HG02623 (cell line): ENCODE data around the gene PDC.
"Not testable (repeated sequence)": the region's sequence is repeated elsewhere in the genome, so short reads cannot be mapped to it uniquely, and the experiment has no call there.

Experiments used
- ATAC-seq: cut with Tn5 transposase; IDR thresholded peaks from one replicate; pipeline ENCODE4 v1.9.1; 2021; ENCODE audit warnings: moderate library complexity; ENCODE audit not compliant: unreplicated experiment

The PDC gene

DNA sequence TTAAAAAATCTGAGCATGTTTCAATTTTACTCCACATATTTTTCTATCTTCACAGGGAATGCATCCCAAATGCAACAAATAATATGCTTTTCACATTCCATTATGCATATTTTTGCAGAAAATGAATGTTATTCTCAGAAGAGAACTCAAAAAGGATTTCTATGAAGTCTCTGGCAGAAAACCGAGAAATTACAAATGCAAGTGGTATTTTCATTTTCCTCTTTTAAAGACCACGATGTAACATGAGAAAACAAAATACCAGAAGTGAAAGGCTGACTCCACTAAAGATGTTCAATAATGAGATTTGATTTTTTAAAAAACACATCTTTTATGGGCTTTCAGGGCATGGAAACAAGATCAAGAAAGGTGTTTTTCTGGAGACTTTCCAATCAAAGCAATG lies 5.0 kb upstream of the PDC start:
- no peak for ATAC-seq

DNA sequence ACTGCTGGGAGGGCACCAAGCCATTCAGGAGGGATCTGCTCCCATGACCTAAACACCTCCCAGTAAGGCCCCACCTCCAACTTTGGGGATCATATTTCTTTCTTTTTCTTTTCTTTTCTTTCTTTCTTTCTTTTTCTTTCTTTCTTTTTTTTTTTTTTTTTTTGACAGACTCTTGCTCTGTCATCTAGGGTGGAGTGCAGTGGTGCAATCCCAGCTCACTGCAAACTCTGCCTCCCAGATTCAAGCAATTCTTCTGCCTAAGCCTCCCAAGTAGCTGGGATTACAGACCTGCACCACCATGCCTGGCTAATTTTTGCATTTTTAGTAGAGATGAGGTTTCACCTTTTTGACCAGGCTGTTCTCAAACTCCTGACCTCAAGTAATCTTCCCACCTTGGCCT lies 4.6 kb upstream of the PDC start:
- not testable (repeated sequence) for ATAC-seq

DNA sequence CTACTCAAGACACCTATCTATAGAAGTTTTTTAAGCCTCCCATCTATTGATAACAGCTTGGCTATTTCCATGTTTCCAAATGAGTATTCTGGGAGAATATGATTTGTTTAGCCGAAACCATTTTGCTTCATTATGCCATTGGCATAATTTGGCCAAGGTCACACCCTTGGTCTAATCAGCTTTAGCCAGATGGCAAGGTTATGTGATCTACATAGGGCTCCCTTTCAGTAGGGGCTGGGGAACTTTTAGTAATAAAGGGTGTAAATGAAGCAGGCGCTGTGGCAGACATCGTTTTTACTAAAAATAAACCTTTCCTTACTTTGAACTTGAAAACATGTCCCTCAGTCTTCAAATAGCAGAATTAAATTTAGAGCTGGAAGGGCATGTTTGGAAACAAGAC lies 3.0 kb upstream of the PDC start:
- no peak for ATAC-seq

DNA sequence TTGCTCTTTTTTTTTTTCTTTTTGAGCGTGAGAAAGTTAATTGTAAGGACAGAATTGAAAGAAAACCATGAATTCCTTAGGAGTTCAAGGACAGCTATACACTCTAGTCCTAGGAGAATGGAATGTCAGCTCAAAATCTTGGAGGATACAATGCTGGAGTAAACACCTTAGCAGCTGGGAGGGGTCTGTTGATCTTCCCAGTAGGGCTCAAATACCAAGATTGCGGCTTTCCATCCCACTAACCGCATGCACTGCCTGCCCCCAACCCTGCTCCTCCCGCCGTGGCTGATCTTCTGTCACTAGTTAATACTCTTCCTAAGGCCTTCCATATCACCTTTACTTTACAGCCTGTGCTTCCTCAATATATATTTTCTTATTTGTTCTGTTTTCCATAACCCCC lies 2.6 kb upstream of the PDC start:
- ATAC-seq, result no peak

DNA sequence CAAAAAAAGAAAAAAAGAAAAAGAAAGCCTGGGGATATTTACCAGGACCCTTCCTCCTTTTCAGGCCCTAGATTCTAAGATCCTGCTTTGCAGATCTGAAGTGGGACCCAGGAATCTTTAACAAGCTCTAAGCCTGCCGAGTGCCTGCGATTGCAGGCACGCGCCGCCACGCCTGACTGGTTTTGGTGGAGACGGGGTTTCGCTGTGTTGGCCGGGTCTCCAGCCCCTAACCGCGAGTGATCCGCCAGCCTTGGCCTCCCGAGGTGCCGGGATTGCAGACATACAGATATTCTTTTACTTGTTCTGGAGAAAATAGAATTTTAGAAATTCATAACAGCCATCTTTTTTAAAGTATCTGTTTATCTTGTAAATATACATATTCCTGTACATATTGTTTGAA lies 1.8 kb downstream of the PDC start:
- not testable (repeated sequence) for ATAC-seq

DNA sequence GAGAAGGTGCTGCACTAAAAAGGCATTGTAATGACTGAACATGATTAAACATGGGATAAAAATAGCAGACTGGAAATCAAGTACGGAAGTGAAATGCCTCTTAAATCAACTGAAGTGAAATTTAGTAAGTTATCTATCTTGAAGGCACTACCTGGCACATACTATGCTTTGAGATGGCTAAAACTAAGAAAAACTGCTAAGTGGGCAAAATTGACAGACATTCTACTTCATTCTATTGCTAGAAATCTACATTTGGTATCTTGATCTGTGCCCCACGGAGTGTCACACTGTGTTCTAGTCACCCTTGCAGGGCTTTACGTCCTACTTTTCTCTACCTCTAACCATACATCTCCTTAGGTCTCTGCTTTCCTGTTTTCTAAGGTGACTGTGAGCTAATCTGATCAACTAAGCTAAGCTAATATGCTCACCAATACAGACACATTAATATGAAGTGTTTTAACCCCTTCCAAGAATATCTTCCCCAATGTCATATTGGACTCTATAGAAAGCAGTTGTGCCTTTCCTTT lies 4.1 kb downstream of the PDC start:
- no peak for ATAC-seq

DNA sequence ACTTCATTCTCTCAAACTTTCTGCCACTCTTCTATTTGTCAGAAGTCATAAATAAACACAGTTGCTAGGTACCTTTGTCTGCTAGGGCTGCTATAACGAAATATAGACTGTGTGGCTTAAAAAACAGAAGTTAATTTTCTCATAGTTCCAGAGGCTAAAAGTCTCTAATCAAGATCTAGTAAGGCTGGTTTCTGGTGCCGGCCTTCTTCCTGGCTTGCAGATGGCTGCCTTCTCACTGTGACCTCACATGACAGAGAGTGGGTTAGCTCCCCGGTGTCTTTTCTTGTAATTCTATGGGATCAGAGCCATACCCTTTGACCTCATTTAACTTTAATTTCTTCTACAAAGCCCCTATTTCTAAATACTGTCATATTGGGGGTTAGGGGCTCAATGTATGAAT lies 5.9 kb downstream of the PDC start:
- ATAC-seq, result no peak

DNA sequence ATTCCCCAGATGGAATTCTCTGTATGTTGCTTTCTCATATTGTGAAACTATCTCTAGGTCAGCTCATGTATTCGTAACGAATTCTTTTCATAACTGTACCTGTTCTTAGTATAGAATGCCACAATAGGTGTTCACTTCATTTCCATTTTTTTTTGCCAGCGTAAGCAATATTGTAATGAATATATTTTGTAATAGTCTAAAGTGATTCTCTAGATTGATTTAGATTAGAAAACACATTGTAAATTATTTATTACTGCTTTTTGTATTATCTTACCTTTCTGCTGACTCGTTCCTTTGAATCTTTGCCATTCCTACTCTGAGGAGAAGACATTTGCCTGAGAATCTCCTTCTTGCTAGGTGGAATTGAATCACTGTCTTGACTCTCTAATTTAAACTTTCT lies 14.8 kb downstream of the PDC start:
- ATAC-seq, result no peak

DNA sequence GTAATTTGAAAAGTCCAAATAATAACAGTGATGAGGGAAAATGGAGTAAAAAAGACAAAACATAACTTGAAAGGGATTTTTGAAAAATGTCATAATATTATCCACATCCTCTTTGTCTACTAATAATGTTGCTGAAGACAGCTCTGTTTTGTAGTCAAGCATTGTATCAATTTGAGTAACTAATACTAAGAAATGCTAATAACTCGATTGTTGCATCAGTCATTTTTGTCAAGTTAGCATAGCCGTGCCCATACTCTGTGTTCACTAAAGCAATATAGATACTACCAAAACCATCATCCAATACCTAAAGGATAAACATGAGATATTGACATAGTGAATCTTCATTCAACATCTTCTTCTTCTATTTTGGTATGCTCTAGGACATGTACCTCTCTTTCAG lies 17.3 kb downstream of the PDC start:
- no peak for ATAC-seq

DNA sequence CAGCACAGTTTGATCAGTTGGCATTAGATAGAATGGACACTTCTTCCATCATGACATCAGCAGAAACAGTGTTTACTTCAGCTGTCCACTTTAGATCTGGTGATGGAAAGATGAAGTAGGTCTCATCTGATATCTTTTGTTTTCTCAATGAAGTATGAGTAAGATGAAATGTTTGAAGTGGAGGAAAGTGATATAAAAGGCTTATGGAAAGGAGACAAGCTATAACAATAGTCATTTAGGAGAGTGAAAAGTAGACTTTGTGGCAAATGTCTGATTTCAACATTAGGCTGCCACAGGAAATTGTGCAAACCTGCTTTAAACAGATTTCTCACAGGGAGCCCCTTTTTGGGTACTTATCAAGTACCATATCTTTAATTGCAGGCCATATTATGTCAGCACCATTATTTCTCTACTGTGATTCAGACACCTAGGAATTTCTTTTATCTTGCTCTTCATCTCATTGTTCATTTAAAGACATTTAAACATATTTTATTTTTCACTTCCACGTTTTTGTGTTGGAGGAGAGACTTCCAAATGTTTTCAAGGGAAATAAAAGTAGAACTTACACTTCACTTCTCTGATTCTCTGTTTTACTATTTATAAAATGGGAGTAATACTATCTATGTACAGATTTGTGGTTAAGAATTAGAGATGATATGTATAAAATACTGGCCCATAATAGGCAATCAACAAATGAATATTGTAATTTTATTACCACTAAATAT lies 18.1 kb downstream of the PDC start:
- no peak for ATAC-seq

DNA sequence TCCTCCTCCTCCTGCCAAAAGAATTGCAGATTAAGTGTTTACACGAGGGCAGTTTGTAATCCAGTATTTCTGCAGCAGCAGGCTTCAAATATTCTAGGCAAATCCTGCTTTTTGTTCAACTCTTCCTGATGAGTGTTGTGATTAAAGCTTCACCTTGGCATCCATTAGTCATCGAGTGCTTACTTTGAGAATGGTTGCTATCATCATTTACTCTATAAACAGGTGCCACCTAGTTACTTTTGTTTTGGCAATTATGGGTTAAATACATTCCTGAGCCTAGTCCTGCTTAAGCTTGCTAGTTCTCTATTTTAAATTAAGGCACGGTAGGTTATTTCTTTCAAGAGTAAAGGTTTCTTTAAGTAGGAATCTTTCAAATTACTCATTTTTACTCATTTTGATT lies 20.3 kb downstream of the PDC start:
- peak; percentile 16 for ATAC-seq

DNA sequence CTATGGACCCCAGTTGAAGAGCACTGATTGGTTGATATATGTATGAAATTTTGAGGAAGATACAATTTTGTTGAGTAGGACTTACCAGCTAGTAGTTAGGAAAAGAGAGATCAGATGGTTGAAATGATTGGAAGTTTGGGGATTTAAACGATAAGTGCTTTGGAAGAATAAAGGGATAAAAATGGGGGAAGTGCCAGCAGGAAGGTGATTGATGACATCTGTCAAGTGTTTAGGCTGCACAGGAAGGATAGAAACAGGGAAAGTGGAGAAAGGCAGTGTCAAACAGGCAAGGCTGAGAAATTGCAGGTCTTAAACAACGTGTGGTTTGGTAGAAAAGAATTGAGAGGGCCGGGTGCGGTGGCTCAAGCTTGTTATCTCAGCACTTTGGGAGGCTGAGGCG lies 22.3 kb downstream of the PDC start:
- ATAC-seq, result no peak

DNA sequence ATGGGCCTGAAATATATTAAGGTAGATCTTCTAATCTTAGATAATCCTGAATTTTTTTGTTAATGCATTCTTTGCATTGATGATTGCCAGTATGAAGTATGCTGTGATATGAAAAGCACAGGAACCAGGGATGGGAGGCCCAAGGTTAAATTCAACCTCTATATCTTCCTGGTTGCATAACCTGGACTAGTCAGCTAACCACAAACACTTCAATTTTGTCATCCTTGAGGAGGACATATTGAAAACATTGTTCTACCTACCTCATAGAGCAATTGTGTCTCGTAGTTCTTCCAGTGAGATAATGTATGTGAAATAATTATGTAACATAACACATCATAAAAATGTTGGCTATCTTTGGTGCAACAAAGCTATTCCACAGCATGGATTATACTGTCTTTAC lies 25.6 kb downstream of the PDC start:
- no peak for ATAC-seq

DNA sequence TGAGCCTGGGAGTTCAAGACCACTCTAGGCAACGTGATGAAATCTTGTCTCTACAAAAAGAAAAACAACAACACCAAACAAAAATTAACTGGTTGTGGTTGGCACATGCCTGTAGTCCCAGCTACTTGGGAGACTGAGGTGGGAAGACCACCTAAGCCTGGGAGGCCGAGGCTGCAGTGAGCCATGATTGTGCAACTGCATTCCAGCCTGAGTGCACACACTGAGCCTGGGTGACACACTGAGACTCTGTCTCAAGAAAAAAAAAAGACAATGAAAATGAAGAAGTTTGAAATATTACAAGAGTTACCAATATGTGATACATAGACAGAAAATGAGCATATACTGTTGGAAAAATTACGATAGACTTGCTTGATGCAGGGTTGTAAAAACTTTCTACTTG lies 31.9 kb downstream of the PDC start:
- ATAC-seq, result no peak

DNA sequence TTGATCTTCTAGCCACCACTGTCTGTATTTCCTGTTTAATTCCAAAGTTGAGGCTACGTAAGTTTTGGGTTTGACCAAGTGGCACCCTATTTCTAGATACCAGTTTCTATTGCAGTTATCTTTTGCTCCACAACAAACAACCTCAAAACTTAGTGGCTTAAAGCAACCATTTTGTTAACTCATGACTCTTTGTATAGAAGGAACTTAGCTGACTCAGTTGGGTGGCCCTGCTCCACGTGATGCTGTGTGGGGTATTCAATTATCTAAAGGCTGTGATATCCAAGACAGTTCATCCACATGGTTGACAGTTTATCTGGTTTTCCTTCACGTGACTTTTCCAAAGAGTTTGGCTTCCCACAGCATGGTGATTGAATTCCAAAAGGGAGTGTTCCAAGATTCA lies 34.8 kb downstream of the PDC start:
- ATAC-seq, result no peak

DNA sequence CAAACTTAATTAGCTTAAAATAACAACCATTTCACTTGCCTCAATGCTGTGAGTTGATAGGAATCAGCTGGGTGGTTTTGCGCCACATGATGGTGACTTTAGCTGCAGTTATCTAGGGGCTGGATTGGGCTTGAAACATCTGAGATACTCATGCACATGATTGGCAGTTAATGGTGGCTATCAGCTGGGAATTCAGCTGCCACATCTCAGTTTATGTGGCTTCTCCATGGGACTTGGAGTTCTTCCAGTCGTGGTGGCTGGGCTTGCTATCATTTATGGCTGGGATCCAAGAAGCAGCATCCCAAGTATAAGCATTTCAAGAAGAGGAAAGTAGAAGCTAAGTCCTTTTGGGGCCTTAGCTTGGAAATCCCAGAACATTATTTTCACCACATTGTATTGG lies 36.4 kb downstream of the PDC start:
- no peak for ATAC-seq

DNA sequence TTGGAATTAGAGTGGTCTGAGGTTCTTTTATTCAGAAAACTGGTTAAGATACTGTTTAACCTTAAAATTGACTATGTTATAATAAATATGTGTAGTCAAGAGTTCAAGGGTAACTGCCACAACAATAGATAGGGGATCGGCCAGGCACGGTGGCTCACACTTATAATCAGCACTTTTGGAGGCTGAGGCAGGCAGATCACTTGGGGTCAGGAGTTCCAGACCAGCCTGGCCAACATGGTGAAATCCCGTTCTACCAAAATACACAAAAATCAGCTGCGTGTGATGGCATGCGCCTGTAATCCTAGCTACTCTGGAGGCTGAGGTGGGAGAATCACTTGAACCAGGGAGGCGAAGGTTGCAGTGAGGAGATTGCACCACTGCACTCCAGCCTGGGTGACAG lies 39.5 kb downstream of the PDC start:
- ATAC-seq, result no peak

DNA sequence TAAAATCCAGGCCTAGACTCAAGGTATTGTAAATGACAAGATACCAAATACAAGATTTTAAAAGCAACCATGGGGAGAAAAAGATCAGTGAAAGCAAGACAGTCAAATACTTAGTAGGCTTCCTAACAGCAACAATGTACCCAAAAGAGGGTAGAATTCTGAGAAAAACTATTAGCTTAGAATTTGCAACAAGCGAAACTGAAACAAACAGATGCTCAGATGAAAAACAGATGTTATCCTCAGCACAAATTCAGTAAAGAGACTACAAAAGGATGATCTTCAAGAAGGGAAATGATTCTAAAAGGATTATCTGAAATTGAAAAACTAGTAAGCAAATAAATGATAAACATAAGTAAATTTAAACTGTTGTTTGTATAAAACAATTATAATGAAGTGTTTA lies 40.0 kb downstream of the PDC start:
- peak; percentile 94 for ATAC-seq

DNA sequence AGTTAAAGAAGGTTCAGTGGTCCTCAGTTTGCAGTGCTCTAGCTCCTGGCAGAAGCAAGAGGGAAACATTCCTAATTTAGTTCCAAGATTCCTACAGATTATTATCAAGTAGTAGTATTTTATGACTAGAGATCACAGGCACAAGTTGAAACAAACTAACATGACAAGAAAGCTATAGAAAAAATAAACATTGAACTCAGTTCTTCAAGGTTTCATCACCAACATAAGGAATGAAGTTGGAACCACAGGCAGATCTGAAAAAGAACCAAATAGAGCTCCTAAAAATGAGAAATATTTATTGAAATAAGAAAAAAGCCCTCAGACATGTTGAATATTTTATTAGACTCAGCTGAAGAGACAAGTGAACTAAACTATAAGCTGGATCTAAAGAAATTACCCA lies 40.6 kb downstream of the PDC start:
- ATAC-seq, result no peak

DNA sequence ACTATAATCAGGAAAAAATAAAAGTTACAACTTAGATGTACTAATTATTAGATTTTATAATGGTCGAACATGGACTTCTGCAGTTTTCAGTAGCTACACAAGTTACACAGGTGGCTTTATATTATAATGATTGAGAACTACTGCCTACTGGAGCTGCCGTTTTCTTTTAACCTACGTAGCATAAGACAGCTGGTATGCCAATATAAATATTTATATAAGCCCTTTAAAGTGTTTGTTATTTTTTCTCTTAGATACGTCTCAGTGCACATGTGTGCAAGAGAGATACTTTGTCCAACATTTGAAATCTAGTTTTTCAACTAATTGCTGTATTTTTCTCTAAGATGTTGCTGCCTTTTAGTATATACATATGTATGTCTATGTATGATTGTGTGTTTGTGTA lies 42.4 kb downstream of the PDC start:
- no peak for ATAC-seq

DNA sequence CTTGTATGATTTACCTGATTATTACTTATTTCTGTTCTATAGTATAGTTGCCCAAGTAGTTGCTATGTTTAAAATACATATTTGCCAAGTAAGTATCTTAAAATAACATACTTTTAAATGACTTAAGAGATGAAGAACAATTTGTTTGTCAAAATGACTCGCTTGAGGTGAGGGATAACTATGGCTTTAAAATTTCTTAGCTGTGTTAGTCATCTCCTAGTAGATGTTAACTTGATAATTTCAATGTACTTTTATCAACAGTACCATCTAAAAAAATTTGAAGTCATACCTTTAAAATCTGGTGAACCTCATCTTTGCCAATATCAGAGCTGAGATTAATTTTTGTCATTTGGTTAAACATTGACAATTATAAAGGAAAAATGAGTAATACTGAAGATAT lies 47.6 kb downstream of the PDC start:
- ATAC-seq, result no peak

DNA sequence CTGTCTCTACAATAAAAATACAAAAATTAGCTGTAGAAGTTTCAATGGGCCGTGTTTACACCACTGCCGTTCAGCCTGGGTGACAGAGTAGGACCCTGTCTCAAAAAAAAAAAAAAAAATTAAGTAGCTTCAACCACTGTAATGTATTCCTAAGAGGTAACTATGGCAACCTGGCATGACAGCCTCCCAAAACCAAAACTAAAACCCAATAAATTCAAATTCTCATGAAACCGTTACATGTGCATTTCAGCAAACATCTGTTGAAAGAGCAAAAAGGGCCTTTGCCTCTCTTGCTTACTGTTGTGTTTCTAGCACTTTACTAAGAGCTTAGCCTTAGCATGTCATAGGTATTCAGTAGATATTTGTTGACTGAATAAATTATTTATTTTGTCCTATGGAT lies 51.8 kb downstream of the PDC start:
- ATAC-seq, result peak; percentile 71

DNA sequence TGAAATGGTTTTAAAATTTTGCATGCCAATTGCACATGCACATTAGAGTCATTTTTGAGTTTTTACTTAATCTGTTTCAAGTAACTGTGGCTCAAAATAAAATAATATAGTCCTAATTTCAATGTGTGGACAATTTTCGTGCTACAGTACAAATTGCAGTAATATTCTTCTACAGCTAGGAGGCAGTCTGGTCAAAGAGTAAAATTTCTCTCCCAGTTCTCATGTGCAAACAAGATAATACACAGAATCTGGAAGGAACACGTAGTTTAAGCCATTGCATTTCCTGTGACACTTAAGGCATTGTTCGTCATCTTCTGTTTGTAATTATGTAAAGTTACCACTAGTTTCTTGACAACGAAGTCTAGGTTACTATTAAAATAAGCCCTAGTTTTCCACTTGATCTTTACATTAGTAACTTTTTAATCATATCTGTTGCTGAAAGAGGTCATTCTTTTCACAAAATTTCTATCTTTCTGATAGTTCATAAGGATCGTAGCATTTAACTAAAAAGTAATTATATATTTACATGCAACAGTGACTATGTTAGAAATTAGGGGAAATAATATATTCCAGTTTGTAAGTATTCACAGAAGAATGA lies 56.4 kb downstream of the PDC start:
- ATAC-seq, result no peak
